ENCODE data around the gene APMAP. TPM values are rescaled to one million over a fixed set of nuclear protein-coding genes. Genes with fewer than 3 reads are reported as not detected.

Gene APMAP
- total and polyA plus RNA-seq, 7 donors, result 19.9 to 44.5 (median 25.5) TPM

DNA sequence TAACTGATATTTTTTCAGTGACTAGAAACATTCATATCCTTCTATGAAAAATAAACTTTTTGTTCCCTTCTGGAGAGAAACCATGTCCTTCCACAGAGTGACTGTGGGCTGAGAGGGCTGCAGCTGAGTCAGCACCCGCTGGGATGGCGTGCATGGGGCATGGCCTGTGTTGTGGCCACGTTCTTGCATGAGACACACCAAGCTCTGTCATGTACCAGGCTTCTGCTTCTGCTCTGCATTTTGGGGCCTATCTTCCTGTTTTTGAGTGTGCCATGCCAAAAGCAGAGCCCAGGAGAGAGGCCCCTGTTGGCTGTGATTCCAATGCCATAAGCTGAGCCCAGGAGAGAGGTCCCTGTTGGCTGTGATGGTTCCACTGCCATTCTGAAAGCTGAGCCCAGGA is 10.8 kb downstream of the APMAP start:
- WGBS, 3 donors, result 82 to 95% (median 87%) methylated on average over 3 of the region's 3 CpGs
- Histone ChIP-seq H3K4me1 (peaks cover 28% of the 10 kb centered on the region), H3K27me3 (ENCODE audit: insufficient read depth in 3 of 3, low read length in 2 of 3) (no peaks in the 10 kb centered on the region), H3K36me3 (ENCODE audit: insufficient read depth in 1 of 2, low read depth in 1 of 2) (peaks cover 0 to 39% of the 10 kb centered on the region in 2 donors), H3K9me3 (no peaks in the 10 kb centered on the region), H3K27ac (no peak overlapping the region), H3K4me3 (no peak overlapping the region)
- peak; percentile 39 to 69 for DNase-seq
- intact Hi-C loops (cut with DNase I), result loop anchor here in 1 of 2 donors (10.0 kb wide), 1 partner anchor 633 kb away; no protein-coding TSS in a partner anchor
- ATAC-seq, result no peak
- TF ChIP-seq CTCF (IDR thresholded peaks at IDR 0.05), result no peak

- Histone ChIP-seq H3K9me3 (no peaks in the 10 kb centered on the region), H3K4me1 (peaks cover 25% of the 10 kb centered on the region), H3K36me3 (ENCODE audit: insufficient read depth in 1 of 2, low read depth in 1 of 2) (peaks cover 0 to 41% of the 10 kb centered on the region in 2 donors), H3K27me3 (ENCODE audit: insufficient read depth in 3 of 3, low read length in 2 of 3) (no peaks in the 10 kb centered on the region), H3K4me3 (no peak overlapping the region), H3K27ac (no peak overlapping the region)
- 71 to 85% (median 78%) methylated on average over 4 of the region's 4 CpGs for WGBS, 3 donors
- intact Hi-C loops (cut with DNase I), result loop anchor here in 1 of 2 donors (10.0 kb wide), 1 partner anchor 634 kb away; no protein-coding TSS in a partner anchor
- ATAC-seq (no peak), DNase-seq (no peak)
- no peak for TF ChIP-seq CTCF (IDR thresholded peaks at IDR 0.05)
Observed at GRCh38 chr20:24981282-24981681, 11.3 kb downstream of the APMAP start.

GRCh38 chr20:24980291-24981053 is 12.1 kb downstream of the APMAP start:
- Histone ChIP-seq H3K27me3 (ENCODE audit: insufficient read depth in 3 of 3, low read length in 2 of 3) (no peaks in the 10 kb centered on the region), H3K27ac (no peak overlapping the region), H3K4me1 (peaks cover 17% of the 10 kb centered on the region), H3K9me3 (no peaks in the 10 kb centered on the region), H3K36me3 (ENCODE audit: insufficient read depth in 1 of 2, low read depth in 1 of 2) (peaks cover 0 to 45% of the 10 kb centered on the region in 2 donors), H3K4me3 (no peak overlapping the region)
- 96 to 98% (median 97%) methylated on average over 34 of the region's 34 CpGs for whole genome bisulfite sequencing, 3 donors
- intact Hi-C loops (cut with DNase I), result loop anchor here in 1 of 2 donors (10.0 kb wide), 1 partner anchor 634 kb away; no protein-coding TSS in a partner anchor
- no peak for TF ChIP-seq CTCF (IDR thresholded peaks at IDR 0.05)
- no peak for DNase-seq
- ATAC-seq, result no peak

DNA sequence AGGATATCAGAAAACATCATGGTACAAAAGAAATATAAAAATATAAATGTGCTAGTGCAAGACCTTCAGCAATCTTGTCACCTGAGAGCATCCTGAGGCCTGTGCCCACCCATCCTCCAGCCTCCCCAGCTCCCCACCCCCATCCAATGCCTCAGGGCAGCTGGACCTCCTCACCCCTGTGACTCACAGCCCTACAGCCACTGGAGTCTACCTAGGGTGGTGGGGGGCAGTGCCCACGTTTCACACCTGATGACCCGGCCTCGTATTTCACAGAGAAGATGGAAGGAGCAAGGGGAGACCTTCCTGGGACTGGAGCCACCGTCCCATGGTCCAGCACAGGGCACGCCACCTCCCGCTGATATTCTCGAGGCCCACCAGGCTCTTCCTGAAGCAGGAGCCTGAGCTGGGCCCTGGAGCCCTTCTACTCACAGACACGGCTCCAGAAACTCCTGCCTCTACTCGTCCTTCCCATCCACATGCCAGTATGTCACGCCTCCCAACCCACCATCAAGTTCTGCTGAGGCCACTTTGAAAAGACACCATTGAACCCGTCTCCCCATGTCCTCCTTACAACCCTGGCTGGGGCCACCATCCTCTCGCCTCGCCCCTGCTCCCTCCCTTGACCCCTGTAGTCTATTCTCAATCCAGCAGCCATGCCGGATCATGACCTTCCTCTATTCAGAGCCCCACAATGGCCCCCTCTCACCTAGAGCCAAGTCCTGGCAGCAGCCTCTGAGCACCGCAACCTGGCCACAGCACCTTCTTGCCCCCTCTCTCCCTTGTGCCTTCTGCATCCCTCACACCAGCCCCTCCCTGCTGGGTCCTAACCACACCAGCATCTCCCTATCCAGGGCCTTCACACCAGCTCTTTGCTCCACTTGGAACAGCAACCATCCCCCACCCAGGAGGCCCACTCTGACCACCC is 13.3 kb downstream of the APMAP start:
- H3K36me3 ChIP-seq (ENCODE audit: insufficient read depth in 1 of 2, low read depth in 1 of 2), result peaks cover 0 to 52% of the 10 kb centered on the region in 2 donors
- DNase-seq, result no peak
- H3K4me3 ChIP-seq, result no peak overlapping the region
- no peak overlapping the region for H3K27ac ChIP-seq
- H3K27me3 ChIP-seq (ENCODE audit: insufficient read depth in 3 of 3, low read length in 2 of 3), result no peaks in the 10 kb centered on the region
- WGBS, 3 donors, result 95 to 97% (median 96%) methylated on average over 15 of the region's 15 CpGs
- intact Hi-C loops (cut with DNase I), result no loop called here
- peak in 2 of 4 donors; percentile 38 to 39 for ATAC-seq
- H3K4me1 ChIP-seq, result peaks cover 6% of the 10 kb centered on the region
- TF ChIP-seq CTCF (IDR thresholded peaks at IDR 0.05), result no peak
- H3K9me3 ChIP-seq, result no peaks in the 10 kb centered on the region
